Stimulated activated CD8-positive, alpha-beta memory T cell treated with anti-CD3 and anti-CD28 coated beads, Interleukin-12 subunit alpha, Interleukin-12 subunit beta, amount 100 ng/mL, for 1 hour (primary cell): Measurements from ENCODE around the gene LRRC40.

Experiments
- DNase-seq: peaks from one replicate; pipeline ENCODE4 v3.0.0-alpha.2; 2020; ENCODE audit warnings: low read depth

The LRRC40 gene

GRCh38 chr1:70115315-70115714 is 90.1 kb downstream of the LRRC40 start:
- DNase-seq, result no peak

DNA sequence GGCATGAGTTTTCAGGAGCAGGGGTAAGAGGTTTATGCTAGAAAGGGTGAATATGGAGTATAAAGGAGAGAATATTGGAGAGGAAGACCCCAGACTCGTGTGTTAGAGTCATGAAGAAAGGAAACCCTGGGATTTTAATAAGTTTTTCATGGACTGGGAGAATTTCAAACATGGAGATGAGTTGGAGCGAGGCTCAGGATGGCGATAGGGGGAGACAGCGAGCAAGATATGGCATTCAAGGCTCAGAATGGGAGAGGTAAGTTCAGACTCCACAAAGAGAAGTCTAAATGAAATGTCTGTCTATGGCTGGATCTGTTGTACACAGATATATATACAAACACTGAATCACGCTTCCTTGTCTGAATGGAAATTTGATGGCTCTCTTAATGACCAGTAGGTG is 92.5 kb downstream of the LRRC40 start:
- DNase-seq, result no peak

GRCh38 chr1:70109241-70109640 is 96.1 kb downstream of the LRRC40 start:
- no peak for DNase-seq

DNA sequence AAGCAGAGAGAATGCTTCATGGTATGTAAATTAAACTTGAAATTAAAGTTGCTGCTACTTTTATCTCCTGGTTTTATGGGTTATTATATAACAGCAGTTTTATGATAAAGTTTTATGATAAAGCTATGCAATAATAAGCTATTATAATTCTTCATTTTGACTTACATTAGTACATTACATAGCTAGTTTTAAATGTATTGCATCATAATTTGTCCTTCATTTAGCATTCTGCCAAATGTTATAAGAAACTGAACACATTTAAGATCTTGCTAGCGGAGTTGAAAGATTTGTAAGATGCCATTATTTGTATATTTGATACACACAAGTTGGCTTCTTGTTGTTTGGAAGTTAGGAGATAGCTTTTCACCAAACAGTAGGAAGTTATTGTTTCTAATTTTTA is 101.6 kb downstream of the LRRC40 start:
- DNase-seq, result no peak

DNA sequence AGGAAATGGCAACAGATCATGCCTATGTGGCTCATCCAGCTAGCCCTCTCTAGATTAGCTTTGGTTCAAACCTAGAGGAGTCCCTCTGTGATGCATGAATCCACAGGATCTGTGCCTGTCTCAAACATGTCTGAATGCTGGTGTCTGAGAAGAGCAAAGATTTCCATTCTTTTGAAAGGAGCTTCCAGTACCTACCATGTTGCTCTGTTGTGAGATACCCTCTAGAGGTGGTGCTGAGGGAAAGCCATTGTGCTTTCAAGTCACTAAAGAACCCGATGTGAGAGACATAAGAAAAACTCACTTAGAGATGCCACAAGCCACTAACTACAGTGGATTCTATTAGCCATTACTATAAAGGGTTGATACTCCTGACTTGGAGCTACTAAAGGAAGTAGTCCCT is 103.6 kb downstream of the LRRC40 start:
- no peak for DNase-seq

DNA sequence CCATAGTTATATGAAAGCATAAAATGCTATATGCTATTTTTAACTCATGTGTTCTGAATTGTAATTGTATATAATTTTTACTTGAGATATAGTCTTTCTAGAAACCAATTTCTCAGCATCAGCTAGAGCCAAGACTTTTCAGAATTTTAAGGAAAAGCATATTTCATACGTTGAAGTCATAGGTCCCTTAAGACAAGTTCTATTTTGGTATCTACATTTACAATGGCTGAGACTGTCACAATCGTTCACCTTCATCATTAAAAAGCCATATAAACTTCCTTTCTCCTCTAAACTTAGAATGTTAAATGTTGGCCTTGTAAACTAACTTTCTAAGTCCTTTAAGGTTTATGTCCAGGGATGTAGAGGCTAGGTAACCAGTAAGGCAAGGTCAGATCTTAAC is 104.1 kb downstream of the LRRC40 start:
- no peak for DNase-seq
